Breast epithelium (tissue), 4 donors: Measurements from ENCODE around the gene RPUSD3. TPM values are rescaled to one million over a fixed set of nuclear protein-coding genes. Genes with fewer than 3 reads are reported as not detected.
A peak's percentile ranks its signal among the peaks of the same experiment; 100 is the strongest.

Source experiments
- DNase-seq, 2 donors: peaks; one replicate each; pipeline ENCODE4 v3.0.0-alpha.2; 2019; ENCODE audit warnings: low spot score in 2 of 2
- H3K27ac ChIP-seq, 2 donors: fragments of 200-600 bp; sonication (generic) in 1 of 2; one replicate each; pipeline ENCODE4 v1.5.1; 2016 to 2019; ENCODE audit warnings: mild to moderate bottlenecking in 1 of 2
- H3K27me3 ChIP-seq, 2 donors: fragments of 200-600 bp; sonication (generic) in 1 of 2; one replicate each; pipeline versions ENCODE4 v1.5.1 to v1.6.0; 2017 to 2019; ENCODE audit warnings: control low read depth in 1 of 2, mild to moderate bottlenecking in 1 of 2
- H3K36me3 ChIP-seq: fragments of 200-600 bp; one replicate; pipeline ENCODE4 v1.5.1; 2019
- H3K4me1 ChIP-seq, 2 donors: fragments of 200-600 bp; sonication (generic); one replicate each; pipeline ENCODE4 v1.5.1; 2016 to 2019; ENCODE audit warnings: control low read depth in 1 of 2
- H3K4me3 ChIP-seq, 3 donors: fragments of 200-600 bp; sonication (generic); 1 replicate in 2 of 3; 2 replicates in 1 of 3; pipeline ENCODE4 v1.5.1; 2016 to 2019; ENCODE audit warnings: mild to moderate bottlenecking in 3 of 3, moderate library complexity in 2 of 3
- H3K9me3 ChIP-seq, 2 donors: fragments of 200-600 bp; sonication (generic) in 1 of 2; one replicate each; pipeline ENCODE4 v1.5.1; 2016 to 2019; ENCODE audit warnings: control low read depth in 1 of 2
- CTCF ChIP-seq, 3 donors: fragments of 450-650 bp; IDR thresholded peaks; one replicate each; pipeline ENCODE4 v1.5.1; 2016 to 2017; ENCODE audit warnings: antibody characterized with exemption in 3 of 3, mild to moderate bottlenecking in 3 of 3, moderate library complexity in 3 of 3
- POLR2A ChIP-seq: fragments of 450-650 bp; IDR thresholded peaks from one replicate; pipeline ENCODE4 v1.6.1; 2016; ENCODE audit warnings: antibody characterized with exemption, mild to moderate bottlenecking, moderate library complexity
- POLR2AphosphoS5 ChIP-seq, 3 donors: sonication (generic); formaldehyde crosslinking; IDR thresholded peaks; one replicate each; pipeline ENCODE4 v1.6.1; 2017; ENCODE audit warnings: antibody characterized with exemption in 3 of 3
- intact Hi-C: fragments of 100-400 bp; cut with DNase I; formaldehyde crosslinking; loops from one replicate; pipeline ENCODE4 v1.15.1; 2023; ENCODE audit warnings: low total_unique reads
- total RNA-seq, 3 donors: library from RNA; depleted of rRNA; stranded (reverse); fragments of >200 nt; gene quantifications; one replicate each; pipeline ENCODE4 v1.1.0, GENCODE V29; 2016

The RPUSD3 gene
- total RNA-seq, 3 donors from 2014 or later: 33.4 to 41.3 (median 38.3) TPM

DNA sequence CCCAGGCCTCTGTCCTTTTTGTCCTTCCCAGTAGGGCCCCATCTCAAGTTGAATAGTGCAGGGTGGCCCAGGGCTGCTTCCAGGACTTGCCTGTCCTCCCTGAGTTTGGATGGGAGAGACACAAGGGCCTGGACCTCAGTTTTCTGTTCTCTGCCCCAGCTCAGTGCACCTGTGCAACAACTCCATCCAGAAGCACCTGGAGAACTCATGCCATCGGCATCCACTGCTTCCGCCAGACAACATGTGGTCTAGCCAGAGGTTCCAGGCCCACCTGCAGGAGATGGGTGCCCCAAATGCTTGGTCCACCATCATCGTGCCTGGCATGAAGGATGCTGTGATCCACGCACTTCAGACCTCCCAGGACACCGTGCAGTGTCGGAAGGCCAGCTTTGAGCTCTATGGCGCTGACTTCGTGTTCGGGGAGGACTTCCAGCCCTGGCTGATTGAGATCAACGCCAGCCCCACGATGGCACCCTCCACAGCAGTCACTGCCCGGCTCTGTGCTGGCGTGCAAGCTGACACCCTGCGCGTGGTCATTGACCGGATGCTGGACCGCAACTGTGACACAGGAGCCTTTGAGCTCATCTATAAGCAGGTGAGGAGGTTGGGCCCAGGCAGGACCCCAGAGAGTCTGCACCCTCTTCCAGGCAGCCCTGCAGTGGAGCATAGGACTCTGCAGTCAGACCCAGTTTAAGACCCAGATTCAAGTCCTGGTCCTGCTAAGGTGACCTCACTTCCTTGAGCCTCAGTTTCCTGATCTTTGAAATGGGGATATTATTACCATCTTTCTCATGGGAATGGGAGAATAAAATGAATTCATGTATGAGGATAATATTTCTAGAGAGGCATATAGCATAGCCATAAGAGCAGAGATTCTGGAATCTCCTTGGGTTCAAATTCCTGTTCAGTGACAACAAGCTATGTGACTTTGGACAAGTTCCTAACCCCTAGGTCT, 14.7 kb downstream of the RPUSD3 start:
- Histone ChIP-seq H3K4me3 (no peak overlapping the region), H3K9me3 (no peaks in the 10 kb centered on the region), H3K4me1 (no peaks in the 10 kb centered on the region), H3K27me3 (no peaks in the 10 kb centered on the region), H3K27ac (no peak overlapping the region), H3K36me3 (no peaks in the 10 kb centered on the region)
- DNase-seq: no peak
- no peak for TF ChIP-seq CTCF (IDR thresholded peaks at IDR 0.05)
- TF ChIP-seq POLR2A: no peak
- intact Hi-C loops: no loop called here

DNA sequence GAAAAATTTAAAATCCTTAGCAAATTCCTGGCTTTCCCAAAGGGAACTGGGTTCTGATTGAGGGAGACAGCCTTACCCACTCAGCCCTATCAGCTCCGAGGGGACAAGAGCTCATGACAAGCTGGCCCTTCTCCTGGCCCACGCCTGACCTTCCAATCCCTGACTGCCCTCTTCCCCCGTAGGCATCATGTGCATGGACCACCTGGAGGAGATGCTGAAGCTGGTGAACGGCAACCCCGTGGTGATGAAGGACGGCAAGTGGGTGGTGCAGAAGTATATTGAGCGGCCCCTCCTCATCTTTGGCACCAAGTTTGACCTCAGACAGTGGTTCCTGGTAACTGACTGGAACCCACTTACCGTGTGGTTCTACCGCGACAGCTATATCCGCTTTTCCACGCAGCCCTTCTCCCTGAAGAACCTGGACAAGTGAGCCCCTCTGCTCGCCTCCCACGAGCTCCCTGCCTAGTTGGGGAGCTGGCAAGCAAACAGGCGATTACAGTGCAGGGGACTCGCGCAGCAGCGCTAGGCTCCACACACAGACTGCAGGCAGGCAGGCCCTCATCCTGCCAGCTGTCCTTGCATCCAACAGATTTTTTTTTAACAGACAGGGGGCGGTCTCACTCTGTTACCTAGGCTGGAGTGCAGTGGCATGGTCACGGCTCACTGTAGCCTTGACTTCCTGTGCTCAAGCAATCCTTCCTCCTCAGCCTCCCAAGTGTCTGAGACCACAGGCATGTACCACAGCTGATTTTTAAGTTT, 16.8 kb downstream of the RPUSD3 start:
- Histone ChIP-seq H3K27me3 (no peaks in the 10 kb centered on the region), H3K27ac (no peak overlapping the region), H3K9me3 (no peaks in the 10 kb centered on the region), H3K4me1 (no peaks in the 10 kb centered on the region), H3K4me3 (no peak overlapping the region), H3K36me3 (no peaks in the 10 kb centered on the region)
- intact Hi-C loops: no loop called here
- peak in 2 of 3 donors; percentile 10 to 12 for TF ChIP-seq CTCF (IDR thresholded peaks at IDR 0.05)
- TF ChIP-seq POLR2A: no peak
- DNase-seq: no peak

- Histone ChIP-seq H3K27ac (no peak overlapping the region), H3K27me3 (no peaks in the 10 kb centered on the region), H3K36me3 (no peaks in the 10 kb centered on the region), H3K4me3 (no peak overlapping the region), H3K9me3 (no peaks in the 10 kb centered on the region), H3K4me1 (no peaks in the 10 kb centered on the region)
- DNase-seq: no peak
- TF ChIP-seq POLR2A: no peak
- intact Hi-C loops: no loop called here
These were observed 18.3 kb downstream of the RPUSD3 start for GRCh38 chr3:9825451-9826040.

DNA sequence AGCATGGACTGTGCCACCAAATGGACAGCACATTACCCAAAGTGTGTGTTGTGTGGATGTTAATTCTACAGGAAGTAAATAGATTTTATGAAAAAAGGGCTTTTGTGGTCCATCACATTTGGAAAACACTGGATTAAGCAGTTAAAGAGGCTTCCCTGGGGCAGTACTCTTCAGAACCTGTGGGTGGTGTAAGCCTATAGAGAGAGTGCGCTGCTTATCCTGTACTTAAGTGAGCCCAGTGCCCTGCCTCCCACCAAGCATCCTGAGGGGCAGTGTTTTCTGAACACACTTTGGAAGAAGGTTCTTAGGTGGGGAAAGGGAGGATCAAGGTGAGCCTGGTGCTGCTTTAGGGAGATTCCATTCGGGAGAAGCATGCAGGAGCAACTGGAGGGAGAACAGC, 22.9 kb downstream of the RPUSD3 start:
- Histone ChIP-seq H3K4me3 (no peak overlapping the region), H3K4me1 (no peaks in the 10 kb centered on the region), H3K36me3 (no peaks in the 10 kb centered on the region), H3K27me3 (no peaks in the 10 kb centered on the region), H3K9me3 (no peaks in the 10 kb centered on the region), H3K27ac (no peak overlapping the region)
- DNase-seq: no peak
- TF ChIP-seq POLR2AphosphoS5 (IDR thresholded peaks at IDR 0.05): no peak
- no peak for TF ChIP-seq CTCF (IDR thresholded peaks at IDR 0.05)
- no peak for TF ChIP-seq POLR2A
- intact Hi-C loops: no loop called here

GRCh38 chr3:9820543-9820942, 23.3 kb downstream of the RPUSD3 start:
- Histone ChIP-seq H3K27ac (no peak overlapping the region), H3K4me1 (no peaks in the 10 kb centered on the region), H3K9me3 (no peaks in the 10 kb centered on the region), H3K36me3 (no peaks in the 10 kb centered on the region), H3K4me3 (no peak overlapping the region), H3K27me3 (no peaks in the 10 kb centered on the region)
- TF ChIP-seq CTCF (IDR thresholded peaks at IDR 0.05) (no peak), POLR2AphosphoS5 (IDR thresholded peaks at IDR 0.05) (no peak), POLR2A (no peak)
- DNase-seq: no peak
- intact Hi-C loops: no loop called here
